ENCODE measurements around the gene RDX. TPM values are rescaled to one million over a fixed set of nuclear protein-coding genes. Genes with fewer than 3 reads are reported as not detected.
A peak's percentile ranks its signal among the peaks of the same experiment; 100 is the strongest.
"Not testable (repeated sequence)": the region's sequence is repeated elsewhere in the genome, so short reads cannot be mapped to it uniquely, and the experiment has no call there.

The RDX gene
- total RNA-seq, 4 donors from 2014 or later: 8.3 to 113 (median 13.7) TPM

DNA sequence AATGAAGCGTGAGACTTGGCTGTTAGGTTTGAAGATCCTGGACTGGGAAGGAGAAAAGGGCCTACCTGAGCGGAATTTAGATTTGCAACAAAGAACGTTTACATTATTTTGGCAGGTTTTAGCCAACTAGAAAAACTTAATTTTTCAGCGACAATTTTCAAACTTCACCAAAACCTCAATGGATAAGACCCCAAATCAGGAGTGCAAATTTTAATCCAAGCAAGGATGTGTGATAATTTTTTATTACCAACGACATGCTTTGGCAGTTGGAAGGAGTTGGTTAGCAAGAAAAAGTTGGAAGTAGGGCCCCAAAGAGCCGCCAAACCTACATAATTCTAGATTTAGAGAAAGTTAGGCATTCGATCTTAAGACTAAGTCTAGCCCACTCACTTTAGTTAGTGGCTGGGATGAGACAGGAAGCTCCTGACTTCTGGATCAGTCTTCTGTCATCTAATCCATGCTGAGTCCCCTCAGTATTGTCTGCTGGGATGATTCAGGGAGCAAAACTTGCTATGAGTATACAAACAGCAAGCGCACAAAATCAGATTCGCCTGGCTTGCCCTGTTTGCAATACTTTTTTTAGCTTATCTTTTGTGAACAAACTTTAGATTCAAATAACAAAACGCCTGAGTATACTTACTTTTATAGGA, 787 bp upstream of the RDX start:
- Histone ChIP-seq H3K36me3 (no peaks in the 10 kb centered on the region), H3K27me3 (no peaks in the 10 kb centered on the region), H3K9me3 (no peaks in the 10 kb centered on the region), H3K4me3 (peak overlapping the region; percentile 71 to 94 (median 80)), H3K27ac (peak overlapping the region in 3 of 4 donors; percentile 87 to 93 (median 90)), H3K4me1 (peaks cover 0 to 7% (median 0%) of the 10 kb centered on the region in 4 donors)
- TF ChIP-seq, protein P1, sequence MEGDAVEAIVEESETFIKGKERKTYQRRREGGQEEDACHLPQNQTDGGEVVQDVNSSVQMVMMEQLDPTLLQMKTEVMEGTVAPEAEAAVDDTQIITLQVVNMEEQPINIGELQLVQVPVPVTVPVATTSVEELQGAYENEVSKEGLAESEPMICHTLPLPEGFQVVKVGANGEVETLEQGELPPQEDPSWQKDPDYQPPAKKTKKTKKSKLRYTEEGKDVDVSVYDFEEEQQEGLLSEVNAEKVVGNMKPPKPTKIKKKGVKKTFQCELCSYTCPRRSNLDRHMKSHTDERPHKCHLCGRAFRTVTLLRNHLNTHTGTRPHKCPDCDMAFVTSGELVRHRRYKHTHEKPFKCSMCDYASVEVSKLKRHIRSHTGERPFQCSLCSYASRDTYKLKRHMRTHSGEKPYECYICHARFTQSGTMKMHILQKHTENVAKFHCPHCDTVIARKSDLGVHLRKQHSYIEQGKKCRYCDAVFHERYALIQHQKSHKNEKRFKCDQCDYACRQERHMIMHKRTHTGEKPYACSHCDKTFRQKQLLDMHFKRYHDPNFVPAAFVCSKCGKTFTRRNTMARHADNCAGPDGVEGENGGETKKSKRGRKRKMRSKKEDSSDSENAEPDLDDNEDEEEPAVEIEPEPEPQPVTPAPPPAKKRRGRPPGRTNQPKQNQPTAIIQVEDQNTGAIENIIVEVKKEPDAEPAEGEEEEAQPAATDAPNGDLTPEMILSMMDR (IDR thresholded peaks at IDR 0.05): no peak
- TF ChIP-seq POLR2A (IDR thresholded peaks at IDR 0.05): no peak
- DNase-seq: no peak

DNA sequence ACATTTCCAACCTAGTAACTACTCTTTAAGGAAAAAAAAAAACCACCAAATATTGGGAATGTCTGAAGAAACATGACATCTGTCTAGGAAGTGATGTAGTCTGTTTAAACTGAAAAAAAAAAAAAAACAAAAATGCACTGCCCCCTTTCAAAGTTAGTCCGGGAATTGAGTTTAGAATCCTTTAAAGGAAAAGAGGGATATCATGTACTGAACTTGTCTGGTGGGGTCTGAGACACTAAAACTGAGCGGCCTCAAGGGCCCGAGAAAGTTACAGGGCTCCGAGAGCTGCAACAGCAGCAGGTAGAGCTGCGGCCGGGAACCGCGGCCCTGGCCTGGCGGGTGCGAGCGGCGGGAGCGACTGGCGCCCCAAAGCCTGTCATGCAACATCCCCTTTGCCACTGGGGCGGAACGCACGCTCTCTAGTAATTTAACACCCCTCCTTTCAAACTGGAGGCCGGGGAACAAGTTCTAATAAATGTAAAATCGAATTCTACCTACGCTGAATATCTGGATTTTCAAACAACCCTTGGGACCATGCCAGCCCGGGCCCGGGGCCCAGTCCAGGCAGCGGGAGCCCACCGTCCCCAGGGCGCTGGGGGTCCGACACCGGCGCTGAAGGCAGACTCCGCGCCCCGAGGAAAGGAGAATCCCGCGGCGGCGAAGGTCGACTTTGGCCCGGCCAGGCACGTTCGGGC, 736 bp downstream of the RDX start:
- Histone ChIP-seq H3K4me3 (peak overlapping the region; percentile 71 to 94 (median 80)), H3K27me3 (no peaks in the 10 kb centered on the region), H3K4me1 (peaks cover 0 to 7% (median 0%) of the 10 kb centered on the region in 4 donors), H3K9me3 (no peaks in the 10 kb centered on the region), H3K27ac (peak overlapping the region; percentile 75 to 93 (median 88)), H3K36me3 (no peaks in the 10 kb centered on the region)
- DNase-seq: peak; percentile 59 to 75 (median 69)
- no peak for TF ChIP-seq POLR2A (IDR thresholded peaks at IDR 0.05)
- TF ChIP-seq, protein P1 (IDR thresholded peaks at IDR 0.05): no peak

DNA sequence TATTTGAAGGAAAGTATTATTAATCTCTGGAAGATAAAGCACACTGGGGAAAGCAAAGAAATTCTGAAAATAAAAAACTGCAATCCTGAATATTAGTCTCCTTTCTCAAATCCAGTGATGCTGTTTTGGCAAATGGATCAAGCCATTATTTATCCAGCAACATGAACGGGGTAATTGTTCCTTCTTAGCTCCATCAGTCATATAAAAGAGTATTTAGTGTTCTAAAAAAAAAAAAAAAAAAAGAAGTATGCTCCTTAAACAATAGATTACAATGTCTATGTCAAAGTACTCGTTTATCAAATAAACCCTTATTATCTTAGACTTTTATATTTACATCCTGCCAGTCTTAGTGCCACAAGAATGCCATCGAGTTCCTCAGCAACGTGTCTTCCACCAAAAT, 1.3 kb downstream of the RDX start:
- DNase-seq: no peak
- H3K4me3 ChIP-seq: peak overlapping the region in 1 of 4 donors; percentile 71
- peak overlapping the region in 1 of 4 donors; percentile 87 for H3K27ac ChIP-seq
- TF ChIP-seq POLR2A (IDR thresholded peaks at IDR 0.05): no peak
- TF ChIP-seq, protein P1 (IDR thresholded peaks at IDR 0.05): no peak
- H3K36me3 ChIP-seq: no peaks in the 10 kb centered on the region
- H3K9me3 ChIP-seq: no peaks in the 10 kb centered on the region
- no peaks in the 10 kb centered on the region for H3K27me3 ChIP-seq
- peaks cover 0 to 7% (median 0%) of the 10 kb centered on the region in 4 donors for H3K4me1 ChIP-seq

DNA sequence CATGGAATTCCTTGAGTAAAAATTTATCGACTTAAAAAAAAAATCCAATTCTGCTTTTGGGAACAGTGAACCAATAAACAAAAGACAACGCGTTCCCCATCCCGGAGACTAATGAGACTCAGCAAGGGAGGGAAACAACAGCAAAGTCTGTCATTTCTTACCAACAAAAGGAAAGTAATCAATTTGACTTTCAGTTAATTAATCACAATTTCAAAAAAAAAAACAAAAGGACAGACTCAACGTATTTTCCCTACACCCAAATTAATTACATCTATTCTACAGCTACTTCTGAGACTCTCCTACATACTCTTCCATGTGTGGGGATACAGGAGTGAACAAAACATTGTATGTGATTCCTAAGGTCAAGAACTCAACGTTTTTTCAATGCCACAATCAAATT, 1.9 kb downstream of the RDX start:
- DNase-seq: no peak
- no peaks in the 10 kb centered on the region for H3K9me3 ChIP-seq
- H3K36me3 ChIP-seq: no peaks in the 10 kb centered on the region
- no peak overlapping the region for H3K27ac ChIP-seq
- H3K27me3 ChIP-seq: no peaks in the 10 kb centered on the region
- TF ChIP-seq, protein P1 (IDR thresholded peaks at IDR 0.05): no peak
- no peak for TF ChIP-seq POLR2A (IDR thresholded peaks at IDR 0.05)
- peak overlapping the region in 1 of 4 donors; percentile 71 for H3K4me3 ChIP-seq
- peaks cover 0 to 7% (median 0%) of the 10 kb centered on the region in 4 donors for H3K4me1 ChIP-seq

DNA sequence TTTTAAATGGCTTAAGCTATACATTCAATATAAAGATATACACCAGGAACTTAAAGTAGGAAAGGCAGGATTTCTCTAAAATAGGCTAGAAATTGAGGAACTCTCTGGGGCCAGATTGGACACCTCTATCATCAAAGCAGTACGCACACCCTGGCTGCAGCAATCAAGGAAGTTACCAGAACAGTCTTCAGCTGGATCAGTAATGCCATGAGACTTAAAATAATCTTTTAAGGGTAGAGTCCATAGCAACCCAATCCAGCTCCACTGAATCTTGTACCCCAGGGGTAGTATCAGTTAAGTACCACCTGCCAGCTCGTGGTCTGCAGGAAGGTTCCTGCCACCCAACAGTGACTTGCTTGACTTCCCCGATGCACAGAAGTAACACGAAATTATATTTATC, 3.0 kb downstream of the RDX start:
- TF ChIP-seq POLR2A (IDR thresholded peaks at IDR 0.05): no peak
- TF ChIP-seq, protein P1 (IDR thresholded peaks at IDR 0.05): no peak
- Histone ChIP-seq H3K27me3 (no peaks in the 10 kb centered on the region), H3K9me3 (no peaks in the 10 kb centered on the region), H3K4me1 (peaks cover 0 to 7% (median 0%) of the 10 kb centered on the region in 4 donors), H3K4me3 (no peak overlapping the region), H3K36me3 (no peaks in the 10 kb centered on the region), H3K27ac (no peak overlapping the region)
- no peak for DNase-seq

DNA sequence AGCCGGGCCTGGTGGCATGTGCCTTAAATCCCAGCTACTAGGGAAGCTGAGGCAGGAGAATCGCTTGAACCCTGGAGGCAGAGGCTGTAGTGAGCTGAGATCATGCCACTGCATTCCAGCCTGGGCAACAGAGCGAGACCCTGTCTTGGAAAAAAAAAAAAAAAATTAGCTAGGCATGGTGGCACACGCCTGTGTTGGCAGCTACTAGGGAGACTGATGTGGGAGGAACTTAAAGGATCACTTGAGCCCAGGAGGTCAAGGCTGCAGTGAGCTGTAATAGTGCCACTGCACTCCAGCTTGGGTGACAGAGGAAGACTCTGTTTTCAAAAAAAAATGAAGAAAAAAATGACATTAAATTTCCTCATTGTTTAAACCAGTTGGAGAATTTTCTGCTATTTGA, 4.3 kb downstream of the RDX start:
- H3K36me3 ChIP-seq, H3K27me3 ChIP-seq, H3K27ac ChIP-seq, DNase-seq, H3K4me3 ChIP-seq, H3K4me1 ChIP-seq, H3K9me3 ChIP-seq: not testable (repeated sequence)
